ENCODE data around the gene BCL11B.

Gene BCL11B

GRCh38 chr14:99238216-99238615 is 33.8 kb downstream of the BCL11B start:
- TF ChIP-seq TOX (CRISPR knock-in tag; IDR thresholded peaks at IDR 0.05; ENCODE audit: borderline replicate concordance) (no peak), CSRNP3 (CRISPR knock-in tag; IDR thresholded peaks at IDR 0.05) (no peak), ARNTL (CRISPR knock-in tag; IDR thresholded peaks at IDR 0.05; ENCODE audit: borderline replicate concordance, low read depth) (no peak), PPARA (CRISPR knock-in tag; IDR thresholded peaks at IDR 0.05; ENCODE audit: borderline replicate concordance) (no peak), PATZ1 (CRISPR knock-in tag; IDR thresholded peaks at IDR 0.05; ENCODE audit: borderline replicate concordance) (no peak), SNAI2 (CRISPR knock-in tag; IDR thresholded peaks at IDR 0.05) (no peak)
- ATAC-seq: no peak

- TF ChIP-seq ESRRG (CRISPR knock-in tag; IDR thresholded peaks at IDR 0.05): no peak
- no peak for TF ChIP-seq TSHZ2 (CRISPR knock-in tag; IDR thresholded peaks at IDR 0.05)
- no peak for TF ChIP-seq ZFP3 (CRISPR knock-in tag; IDR thresholded peaks at IDR 0.05)
- TF ChIP-seq PATZ1 (CRISPR knock-in tag; IDR thresholded peaks at IDR 0.05; ENCODE audit: borderline replicate concordance): no peak
- ATAC-seq: no peak
Observed at GRCh38 chr14:99237288-99237687, 34.7 kb downstream of the BCL11B start.

GRCh38 chr14:99236386-99237138 is 35.4 kb downstream of the BCL11B start:
- no peak for TF ChIP-seq CSRNP3 (CRISPR knock-in tag; IDR thresholded peaks at IDR 0.05)
- no peak for TF ChIP-seq RARB (CRISPR knock-in tag; IDR thresholded peaks at IDR 0.05)
- TF ChIP-seq ZNF565 (CRISPR knock-in tag; conservative IDR thresholded peaks at IDR 0.05; ENCODE audit: low read depth): no peak
- no peak for TF ChIP-seq ZFP30 (CRISPR knock-in tag; IDR thresholded peaks at IDR 0.05)
- TF ChIP-seq ESRRG (CRISPR knock-in tag; IDR thresholded peaks at IDR 0.05): no peak
- TF ChIP-seq SNAI2 (CRISPR knock-in tag; IDR thresholded peaks at IDR 0.05): no peak
- TF ChIP-seq ISL1 (CRISPR knock-in tag; IDR thresholded peaks at IDR 0.05): no peak
- TF ChIP-seq ZFP3 (CRISPR knock-in tag; IDR thresholded peaks at IDR 0.05): no peak
- no peak for ATAC-seq

GRCh38 chr14:99235582-99236320 is 36.2 kb downstream of the BCL11B start:
- no peak for ATAC-seq
- no peak for TF ChIP-seq ZNF70 (CRISPR knock-in tag; IDR thresholded peaks at IDR 0.05)
- TF ChIP-seq ZNF8 (CRISPR knock-in tag; IDR thresholded peaks at IDR 0.05): no peak
- no peak for TF ChIP-seq BACH2 (CRISPR knock-in tag; IDR thresholded peaks at IDR 0.05; ENCODE audit: borderline replicate concordance)
- no peak for TF ChIP-seq OSR1 (CRISPR knock-in tag; IDR thresholded peaks at IDR 0.05)
- TF ChIP-seq GLIS3 (CRISPR knock-in tag; IDR thresholded peaks at IDR 0.05): no peak
- TF ChIP-seq RARB (CRISPR knock-in tag; IDR thresholded peaks at IDR 0.05): no peak
- TF ChIP-seq ZFP30 (CRISPR knock-in tag; IDR thresholded peaks at IDR 0.05): no peak
- no peak for TF ChIP-seq ZFP3 (CRISPR knock-in tag; IDR thresholded peaks at IDR 0.05)
